ENCODE data around the gene ITGA11. TPM values are rescaled to one million over a fixed set of nuclear protein-coding genes. Genes with fewer than 3 reads are reported as not detected.

The ITGA11 gene
- total RNA-seq, 1 donor from 2014 or later, result 193 TPM

- Mint-ChIP-seq H3K9me3 (ENCODE audit: unreplicated experiment) (no peaks in the 10 kb centered on the region), H3K4me3 (ENCODE audit: unreplicated experiment) (no peak overlapping the region), H3K27me3 (ENCODE audit: low read depth, unreplicated experiment) (peaks cover 2% of the 10 kb centered on the region), H3K27ac (ENCODE audit: unreplicated experiment) (no peak overlapping the region), H3K36me3 (ENCODE audit: low read depth, unreplicated experiment) (peaks cover 48% of the 10 kb centered on the region), H3K4me1 (ENCODE audit: low read depth, unreplicated experiment) (peaks cover 36% of the 10 kb centered on the region)
- no peaks in the 10 kb centered on the region for H3K79me2 ChIP-seq (ENCODE audit: insufficient read depth, low read length)
- no peak overlapping the region for H3K9ac ChIP-seq (ENCODE audit: low read length)
- H3K4me3 ChIP-seq (ENCODE audit: insufficient read depth, low read depth, low read length), result no peak overlapping the region
- no peak for FAIRE-seq
- no peak for TF ChIP-seq CTCF (IDR thresholded peaks at IDR 0.05; ENCODE audit: insufficient read depth, low read depth, low read length)
- TF ChIP-seq EZH2 (IDR thresholded peaks at IDR 0.05; ENCODE audit: insufficient read depth, low read length), result no peak
- H3K27ac ChIP-seq (ENCODE audit: low read depth, low read length), result peak overlapping the region; percentile 42
- no peaks in the 10 kb centered on the region for H3K27me3 ChIP-seq (ENCODE audit: insufficient read depth, low read length)
- H4K20me1 ChIP-seq (ENCODE audit: insufficient read depth, low read length), result no peaks in the 10 kb centered on the region
- H3K9me3 ChIP-seq (ENCODE audit: insufficient read depth, low read depth, low read length), result no peaks in the 10 kb centered on the region
- H3K36me3 ChIP-seq (ENCODE audit: insufficient read depth, low read length), result peaks cover 5% of the 10 kb centered on the region
- no peak for DNase-seq (ENCODE audit: low read depth)
- H3K4me2 ChIP-seq (ENCODE audit: low read length), result no peak overlapping the region
- no peak overlapping the region for H2AFZ ChIP-seq (ENCODE audit: low read depth, low read length)
- peaks cover 34% of the 10 kb centered on the region for H3K4me1 ChIP-seq (ENCODE audit: insufficient read depth, low read length)
Observed at GRCh38 chr15:68335655-68336054, 96.3 kb downstream of the ITGA11 start.

GRCh38 chr15:68335251-68335650 is 96.7 kb downstream of the ITGA11 start:
- H3K27me3 ChIP-seq (ENCODE audit: insufficient read depth, low read length), result no peaks in the 10 kb centered on the region
- peak; percentile 14 for DNase-seq (ENCODE audit: low read depth)
- Mint-ChIP-seq H3K4me1 (ENCODE audit: low read depth, unreplicated experiment) (peaks cover 38% of the 10 kb centered on the region), H3K4me3 (ENCODE audit: unreplicated experiment) (no peak overlapping the region), H3K27ac (ENCODE audit: unreplicated experiment) (peak overlapping the region; percentile 90), H3K27me3 (ENCODE audit: low read depth, unreplicated experiment) (peaks cover 2% of the 10 kb centered on the region), H3K9me3 (ENCODE audit: unreplicated experiment) (no peaks in the 10 kb centered on the region), H3K36me3 (ENCODE audit: low read depth, unreplicated experiment) (peaks cover 49% of the 10 kb centered on the region)
- FAIRE-seq, result no peak
- H3K4me1 ChIP-seq (ENCODE audit: insufficient read depth, low read length), result peaks cover 34% of the 10 kb centered on the region
- peaks cover 8% of the 10 kb centered on the region for H3K36me3 ChIP-seq (ENCODE audit: insufficient read depth, low read length)
- H3K27ac ChIP-seq (ENCODE audit: low read depth, low read length), result peak overlapping the region; percentile 42
- H4K20me1 ChIP-seq (ENCODE audit: insufficient read depth, low read length), result no peaks in the 10 kb centered on the region
- TF ChIP-seq CTCF (IDR thresholded peaks at IDR 0.05; ENCODE audit: insufficient read depth, low read depth, low read length), result no peak
- no peak for TF ChIP-seq EZH2 (IDR thresholded peaks at IDR 0.05; ENCODE audit: insufficient read depth, low read length)
- H3K4me3 ChIP-seq (ENCODE audit: insufficient read depth, low read depth, low read length), result no peak overlapping the region
- no peak overlapping the region for H2AFZ ChIP-seq (ENCODE audit: low read depth, low read length)
- no peaks in the 10 kb centered on the region for H3K9me3 ChIP-seq (ENCODE audit: insufficient read depth, low read depth, low read length)
- H3K4me2 ChIP-seq (ENCODE audit: low read length), result peak overlapping the region; percentile 37
- H3K79me2 ChIP-seq (ENCODE audit: insufficient read depth, low read length), result no peaks in the 10 kb centered on the region
- H3K9ac ChIP-seq (ENCODE audit: low read length), result no peak overlapping the region

GRCh38 chr15:68334661-68335124 is 97.3 kb downstream of the ITGA11 start:
- Histone ChIP-seq H3K9me3 (ENCODE audit: insufficient read depth, low read depth, low read length) (no peaks in the 10 kb centered on the region), H3K27ac (ENCODE audit: low read depth, low read length) (peak overlapping the region; percentile 42), H2AFZ (ENCODE audit: low read depth, low read length) (no peak overlapping the region), H3K4me1 (ENCODE audit: insufficient read depth, low read length) (peaks cover 34% of the 10 kb centered on the region), H3K9ac (ENCODE audit: low read length) (peak overlapping the region; percentile 6), H3K4me3 (ENCODE audit: insufficient read depth, low read depth, low read length) (no peak overlapping the region), H3K36me3 (ENCODE audit: insufficient read depth, low read length) (peaks cover 8% of the 10 kb centered on the region), H3K4me2 (ENCODE audit: low read length) (peak overlapping the region; percentile 37), H4K20me1 (ENCODE audit: insufficient read depth, low read length) (no peaks in the 10 kb centered on the region), H3K27me3 (ENCODE audit: insufficient read depth, low read length) (no peaks in the 10 kb centered on the region), H3K79me2 (ENCODE audit: insufficient read depth, low read length) (no peaks in the 10 kb centered on the region)
- H3K36me3 Mint-ChIP-seq (ENCODE audit: low read depth, unreplicated experiment), result peaks cover 48% of the 10 kb centered on the region
- peak overlapping the region; percentile 71 for H3K4me3 Mint-ChIP-seq (ENCODE audit: unreplicated experiment)
- TF ChIP-seq EZH2 (IDR thresholded peaks at IDR 0.05; ENCODE audit: insufficient read depth, low read length), result no peak
- no peak for TF ChIP-seq CTCF (IDR thresholded peaks at IDR 0.05; ENCODE audit: insufficient read depth, low read depth, low read length)
- DNase-seq (ENCODE audit: low read depth), result peak; percentile 89
- no peak for FAIRE-seq
- peak overlapping the region; percentile 90 for H3K27ac Mint-ChIP-seq (ENCODE audit: unreplicated experiment)
- peaks cover 38% of the 10 kb centered on the region for H3K4me1 Mint-ChIP-seq (ENCODE audit: low read depth, unreplicated experiment)
- H3K9me3 Mint-ChIP-seq (ENCODE audit: unreplicated experiment), result no peaks in the 10 kb centered on the region
- H3K27me3 Mint-ChIP-seq (ENCODE audit: low read depth, unreplicated experiment), result peaks cover 2% of the 10 kb centered on the region
